Ovary (tissue), 9 donors: ENCODE results near the gene RBBP8NL. TPM values are rescaled to one million over a fixed set of nuclear protein-coding genes. Genes with fewer than 3 reads are reported as not detected.
"Not testable (repeated sequence)": the region's sequence is repeated elsewhere in the genome, so short reads cannot be mapped to it uniquely, and the experiment has no call there.

ENCODE experiments used
- DNase-seq, 5 donors: peaks; one replicate each; pipeline ENCODE4 v3.0.0-alpha.2; 2019 to 2020
- H3K27ac ChIP-seq, 2 donors: fragments of 200-600 bp; one replicate each; pipeline versions ENCODE4 v1.5.1 to v1.8.0; 2019 to 2022
- H3K27me3 ChIP-seq: fragments of 200-600 bp; one replicate; pipeline ENCODE4 v1.8.0; 2022
- H3K36me3 ChIP-seq: fragments of 200-600 bp; sonication (generic); one replicate; pipeline ENCODE4 v1.5.1; 2019
- H3K4me1 ChIP-seq: one replicate; pipeline ENCODE4 v1.8.1; 2013; ENCODE audit warnings: mild to moderate bottlenecking, moderate library complexity; ENCODE audit not compliant: insufficient read depth
- H3K4me3 ChIP-seq: fragments of 200-600 bp; sonication (generic); one replicate; pipeline ENCODE4 v1.5.1; 2017
- H3K9me3 ChIP-seq, 2 donors: fragments of 200-600 bp in 1 of 2; sonication (generic) in 1 of 2; one replicate each; pipeline versions ENCODE4 v1.5.1 to v1.8.1; 2013 to 2019; ENCODE audit warnings: mild to moderate bottlenecking in 1 of 2, moderate library complexity in 1 of 2
- CTCF ChIP-seq, 3 donors: fragments of 450-650 bp in 2 of 3; fragments of 200-600 bp in 1 of 3; IDR thresholded peaks; one replicate each; pipeline versions ENCODE4 v1.5.1 to v1.8.0; 2016 to 2022; ENCODE audit warnings: antibody characterized with exemption in 3 of 3, mild to moderate bottlenecking in 1 of 3
- EP300 ChIP-seq: sonication (generic); formaldehyde crosslinking; IDR thresholded peaks from one replicate; pipeline ENCODE4 v1.6.1; 2017; ENCODE audit warnings: antibody characterized with exemption
- POLR2A ChIP-seq: fragments of 450-650 bp; IDR thresholded peaks from one replicate; pipeline ENCODE4 v1.6.1; 2017; ENCODE audit warnings: antibody characterized with exemption, mild to moderate bottlenecking, moderate library complexity
- WGBS, 3 donors: extraction: QIAGEN DNeasy Blood & Tissue Kit in 1 of 3; methylation state at CpG; one replicate each; pipeline versions ENCODE4 v1.1.5 to v1.1.7; 2013 to 2017; 5-methylcytosine and 5-hydroxymethylcytosine counted together
- intact Hi-C, 4 donors: fragments of 100-400 bp; cut with DNase I; formaldehyde crosslinking; loops; one replicate each; pipeline versions ENCODE4 v1.11.0 to v1.15.1; 2022 to 2023
- polyA plus RNA-seq, 2 donors: library from polyadenylated mRNA; stranded (reverse); fragments of 200-250 nt in 1 of 2; fragments of 350-450 nt in 1 of 2; fragmentation: Illumina TruSeq in 1 of 2; extraction: RNeasy Lipid Tissue Mini Kit (QIAGEN cat#74804) in 1 of 2; gene quantifications; one replicate each; pipeline ENCODE4 v1.2.3, GENCODE V29; 2013 to 2014
- total RNA-seq, 7 donors: library from RNA; depleted of rRNA in 2 of 7; stranded (reverse); fragments of >200 nt in 2 of 7; fragmentation: NEBNext Ultra II Directional in 3 of 7; extraction: Animal tissue kit (Norgen Biotek cat#: 25700) in 3 of 7; gene quantifications; one replicate each; pipeline versions ENCODE4 v1.1.0 to v1.2.4, GENCODE V29; 2016 to 2023
- donor health status: DM: no; HTN: no; CAD: no; lungs with moderate emphysema.
- donor health status: DM: no; HTN: no; CAD: no.
- donor health status: Bipolar disorder and iron deficiency.
- donor health status: DM: yes; HTN: yes; CAD: no.
- donor health status: DM: no; HTN: no; CAD: no.
- donor health status: DM: yes; HTN: yes; CAD: no.

The RBBP8NL gene
- total and polyA plus RNA-seq, 9 donors: 0.32 to 0.46 TPM; not detected in 7

GRCh38 chr20:62374331-62375152 lies 52.8 kb downstream of the RBBP8NL start:
- no peak for TF ChIP-seq POLR2A
- no peak for TF ChIP-seq EP300
- TF ChIP-seq CTCF (IDR thresholded peaks at IDR 0.05): no peak
- no peak for DNase-seq
- peaks cover 20% of the 10 kb centered on the region for H3K4me1 ChIP-seq
- H3K4me3 ChIP-seq: no peak overlapping the region
- peaks cover 3% of the 10 kb centered on the region for H3K27me3 ChIP-seq
- WGBS, 3 donors: 29 to 43% (median 35%) methylated on average over 22 to 24 of the region's 24 CpGs
- H3K9me3 ChIP-seq: no peaks in the 10 kb centered on the region
- no peaks in the 10 kb centered on the region for H3K36me3 ChIP-seq
- intact Hi-C loops: loop anchor here in 2 of 4 donors (5.0 to 10.0 kb wide), 2 partner anchors 72 to 310 kb away; partner anchors contain the start of genes ADRM1 (in 1 of the 2) and TAF4 (in 1 of the 2)
- H3K27ac ChIP-seq: no peak overlapping the region

GRCh38 chr20:62373631-62374179 lies 53.6 kb downstream of the RBBP8NL start:
- not testable (repeated sequence) for DNase-seq, H3K9me3 ChIP-seq, H3K27me3 ChIP-seq, H3K36me3 ChIP-seq, H3K27ac ChIP-seq, H3K4me3 ChIP-seq
- 85 to 90% (median 89%) methylated on average over 19 to 31 of the region's 40 CpGs for WGBS, 3 donors
- H3K4me1 ChIP-seq: peaks cover 26% of the 10 kb centered on the region
- intact Hi-C loops: loop anchor here in 1 of 4 donors (10.0 kb wide), 1 partner anchor 309 kb away; the partner anchor contains the start of gene TAF4

- Histone ChIP-seq H3K36me3 (no peaks in the 10 kb centered on the region), H3K4me1 (peaks cover 30% of the 10 kb centered on the region), H3K9me3 (no peaks in the 10 kb centered on the region), H3K27ac (no peak overlapping the region), H3K4me3 (no peak overlapping the region), H3K27me3 (peaks cover 3% of the 10 kb centered on the region)
- WGBS, 3 donors: 68 to 74% (median 71%) methylated on average over 23 to 29 of the region's 29 CpGs
- no peak for TF ChIP-seq POLR2A
- TF ChIP-seq EP300: no peak
- no peak for TF ChIP-seq CTCF (IDR thresholded peaks at IDR 0.05)
- intact Hi-C loops: loop anchor here in 1 of 4 donors (10.0 kb wide), 1 partner anchor 308 kb away; the partner anchor contains the start of gene TAF4
- no peak for DNase-seq
These were observed 55.0 kb downstream of the RBBP8NL start for GRCh38 chr20:62372042-62372993.

GRCh38 chr20:62371588-62372041 lies 55.7 kb downstream of the RBBP8NL start:
- DNase-seq: no peak
- Histone ChIP-seq H3K27me3 (peaks cover 5% of the 10 kb centered on the region), H3K27ac (no peak overlapping the region), H3K36me3 (no peaks in the 10 kb centered on the region), H3K4me1 (peaks cover 28% of the 10 kb centered on the region), H3K9me3 (no peaks in the 10 kb centered on the region), H3K4me3 (no peak overlapping the region)
- 84 to 87% (median 85%) methylated on average over 5 to 8 of the region's 8 CpGs for WGBS, 3 donors
- TF ChIP-seq POLR2A (no peak), EP300 (no peak), CTCF (IDR thresholded peaks at IDR 0.05) (no peak)
- intact Hi-C loops: loop anchor here in 1 of 4 donors (10.0 kb wide), 1 partner anchor 307 kb away; the partner anchor contains the start of gene TAF4
